GM21619 (cell line): ENCODE measurements around the gene MTCL1.

Experiments
- ATAC-seq: cut with Tn5 transposase; IDR thresholded peaks from one replicate; pipeline ENCODE4 v1.9.1; 2021; ENCODE audit not compliant: unreplicated experiment

MTCL1 gene

DNA sequence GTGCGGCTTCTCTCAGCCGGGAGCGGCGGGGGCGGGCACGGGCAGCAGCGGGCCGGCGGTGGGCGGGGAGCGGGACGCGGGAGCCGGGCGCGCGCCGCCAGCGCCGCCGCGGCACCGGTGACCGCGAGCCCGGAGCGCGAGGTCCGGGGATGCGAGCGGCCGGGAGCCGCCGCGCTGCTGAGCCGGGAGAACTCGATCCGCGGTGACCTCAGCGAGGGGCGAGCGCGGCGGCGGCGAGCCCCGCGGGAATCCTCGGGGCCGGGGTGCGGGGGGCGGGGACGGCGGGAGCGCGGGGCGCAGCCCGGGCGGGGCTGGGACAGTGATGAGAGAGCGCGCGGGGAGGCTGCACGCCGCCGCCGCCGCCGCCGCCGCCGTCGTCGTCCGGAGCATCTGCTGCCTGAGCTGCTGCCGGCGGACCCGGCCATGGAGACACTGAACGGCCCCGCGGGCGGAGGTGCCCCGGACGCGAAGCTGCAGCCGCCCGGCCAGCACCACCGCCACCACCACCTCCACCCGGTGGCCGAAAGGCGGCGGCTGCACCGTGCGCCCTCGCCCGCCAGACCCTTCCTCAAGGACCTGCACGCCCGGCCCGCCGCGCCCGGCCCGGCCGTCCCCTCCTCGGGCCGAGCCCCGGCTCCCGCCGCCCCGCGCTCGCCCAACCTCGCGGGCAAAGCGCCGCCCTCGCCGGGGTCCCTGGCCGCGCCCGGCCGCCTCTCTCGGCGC, at the start of gene MTCL1:
TSS of gene MTCL1 (plus strand) at position 319 of the 723 bp plus-strand sequence. CDS start at position 424, 105 bp downstream.
- ATAC-seq = peak; percentile 38

GRCh38 chr18:8656232-8656631, 49.1 kb upstream of the MTCL1 start:
- ATAC-seq = no peak

DNA sequence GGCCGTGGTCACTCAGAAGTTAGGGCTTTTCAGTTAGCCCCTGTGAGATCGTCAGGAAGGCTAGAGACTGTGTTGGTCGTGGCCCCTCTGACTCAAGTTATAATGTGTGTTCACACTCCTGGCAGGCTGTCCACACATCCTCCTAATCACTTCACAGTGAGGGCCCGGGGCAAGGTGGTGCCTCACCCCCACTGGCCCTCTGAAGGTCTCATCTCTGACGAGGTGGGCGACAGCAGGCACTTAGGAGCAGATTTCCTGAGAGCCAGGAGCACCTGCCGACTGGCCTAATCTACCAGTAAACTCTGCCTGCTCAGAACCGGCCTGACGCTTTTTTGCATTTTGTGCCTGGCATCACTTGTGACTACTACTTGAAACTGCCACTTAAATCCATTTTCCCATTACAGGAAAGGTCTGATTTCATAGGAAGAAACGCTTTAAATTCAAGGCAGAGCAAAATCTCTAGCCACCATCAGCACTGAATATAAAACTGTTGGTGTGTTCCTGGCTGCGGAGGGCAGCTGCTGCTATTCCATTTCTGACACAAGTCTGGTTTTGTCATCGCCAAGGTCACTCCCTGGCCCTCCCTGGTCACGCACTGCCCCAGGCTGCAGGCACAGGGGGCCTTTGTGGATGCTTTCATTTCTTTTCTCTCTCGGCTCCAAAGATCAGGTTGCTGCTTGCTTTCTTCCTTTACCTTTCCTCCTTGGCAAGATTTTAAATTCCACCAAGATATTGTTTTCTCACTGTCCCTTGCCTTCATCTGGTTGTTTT, 48.1 kb upstream of the MTCL1 start:
- ATAC-seq = no peak

- no peak for ATAC-seq
These were observed 47.4 kb upstream of the MTCL1 start for GRCh38 chr18:8657873-8658470.

- ATAC-seq = no peak
These were observed 46.4 kb upstream of the MTCL1 start for GRCh38 chr18:8658858-8659485.

DNA sequence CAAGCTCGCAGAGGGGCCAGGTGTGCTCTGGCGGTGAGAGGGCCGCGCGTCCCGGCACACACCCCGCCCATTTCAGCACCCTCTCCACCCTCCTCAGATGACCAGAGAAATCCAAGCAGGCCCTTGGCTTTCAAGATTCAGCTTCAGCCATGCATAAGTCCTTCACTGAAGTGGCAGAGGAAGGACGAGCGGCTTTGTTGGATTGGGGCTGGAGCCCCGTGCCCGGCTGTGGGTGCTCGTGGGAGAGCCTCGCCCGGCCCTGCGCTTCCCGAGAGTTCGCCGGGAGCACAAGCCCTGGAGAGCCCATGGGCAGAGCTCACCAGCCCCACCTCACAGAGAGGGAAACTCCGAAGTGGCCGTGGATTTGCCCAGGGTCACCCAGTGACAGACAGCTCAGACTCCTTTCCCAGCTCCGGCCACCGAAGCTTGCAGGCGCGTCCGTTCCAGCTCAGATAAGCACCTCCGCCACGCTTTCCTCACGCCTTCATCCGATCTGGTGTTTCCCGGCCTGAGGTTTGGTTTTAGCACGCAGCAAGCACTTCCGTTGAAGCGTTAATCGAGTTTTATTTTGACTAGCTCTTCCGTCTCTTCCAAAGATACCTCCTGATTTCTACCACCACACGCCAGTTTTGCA, 45.6 kb upstream of the MTCL1 start:
- ATAC-seq = no peak

DNA sequence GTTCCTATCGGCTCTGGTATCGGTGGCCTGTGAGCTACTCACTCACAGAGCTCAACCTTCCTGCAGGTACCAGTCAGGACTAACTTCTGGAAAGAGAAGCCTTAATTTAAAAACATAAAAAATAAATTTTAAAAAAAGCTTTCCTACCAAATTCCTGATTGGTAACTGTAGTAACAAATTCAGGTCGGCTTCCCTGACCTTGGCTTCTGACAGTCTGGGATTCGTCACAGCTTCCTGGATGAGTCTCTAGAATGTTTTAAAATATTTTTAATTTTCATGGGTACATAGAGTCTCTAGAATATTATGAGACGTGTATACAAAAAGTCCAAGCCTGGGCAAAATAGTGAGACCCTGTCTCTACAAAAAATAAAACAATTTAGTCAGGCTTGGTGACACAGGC, 45.0 kb upstream of the MTCL1 start:
- no peak for ATAC-seq

DNA sequence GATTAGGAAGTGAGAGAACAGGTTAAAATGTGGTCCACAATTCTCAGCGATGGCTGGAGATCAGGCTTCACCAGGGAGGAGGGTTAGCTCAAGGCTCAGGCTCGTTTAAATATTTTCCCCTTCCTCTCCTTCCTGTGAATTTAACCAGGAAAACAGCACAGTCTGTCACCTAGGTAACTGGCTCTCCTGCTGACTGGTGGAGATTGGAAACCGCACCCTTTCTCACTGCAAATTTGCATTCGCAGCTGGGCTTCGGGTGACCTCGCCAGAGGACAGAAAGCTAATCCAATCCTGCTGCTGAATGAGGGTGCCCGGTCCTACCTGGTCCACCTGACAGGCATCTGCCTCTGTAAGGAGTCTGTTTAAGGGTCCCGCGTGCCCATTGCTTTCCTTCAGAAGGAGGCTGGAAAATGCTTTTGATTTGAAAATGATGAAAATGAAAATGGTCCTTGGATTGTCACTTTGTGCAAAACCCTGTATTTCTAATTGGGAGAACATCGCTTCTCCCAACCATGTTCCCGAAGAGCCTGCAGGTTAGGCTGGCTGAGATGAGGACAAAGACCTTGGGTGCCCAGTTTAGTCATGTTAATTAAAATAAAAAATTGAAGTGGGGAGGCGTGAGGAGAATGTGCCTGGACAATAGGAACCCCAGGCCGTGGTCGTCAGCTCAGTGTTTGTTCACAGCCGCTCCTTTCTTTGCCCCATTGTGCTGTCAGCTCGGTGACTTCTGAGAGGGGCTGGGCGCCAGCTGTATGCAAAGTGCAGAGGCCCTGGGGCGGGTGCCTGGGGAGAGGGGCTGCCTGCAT, 43.4 kb upstream of the MTCL1 start:
- no peak for ATAC-seq

DNA sequence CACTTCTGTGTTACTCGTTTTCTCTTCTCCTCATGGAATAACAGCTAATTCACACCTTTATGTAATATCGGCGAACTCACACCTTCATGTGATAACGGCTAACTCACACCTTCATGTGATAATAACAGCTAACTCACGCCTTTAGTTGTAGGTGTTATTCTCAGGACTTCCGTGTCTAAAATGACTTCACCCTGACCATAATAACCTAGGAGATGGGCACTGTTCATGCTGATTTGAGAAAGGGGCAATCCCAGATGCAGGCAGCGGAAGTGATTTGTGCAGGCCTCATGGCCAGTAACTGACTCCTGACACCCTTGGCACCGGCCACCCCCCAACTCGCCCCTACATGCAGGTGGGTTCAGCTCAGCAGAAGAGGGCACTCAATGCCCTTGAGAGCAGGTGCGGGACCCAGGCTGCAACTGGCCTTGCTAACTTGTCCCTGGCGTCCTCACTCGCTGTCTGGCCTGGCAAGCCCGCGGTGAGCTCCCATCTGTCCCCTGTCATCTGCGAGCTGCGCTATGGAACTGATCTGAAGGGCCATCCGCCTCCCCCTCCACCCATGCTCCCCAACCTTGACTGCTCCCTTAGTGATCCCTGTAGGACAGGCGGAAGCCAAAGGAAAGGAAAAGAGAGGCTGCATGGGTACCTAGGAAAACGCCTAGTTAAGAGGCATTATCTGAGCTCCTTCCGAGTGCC, 42.6 kb upstream of the MTCL1 start:
- ATAC-seq = no peak

DNA sequence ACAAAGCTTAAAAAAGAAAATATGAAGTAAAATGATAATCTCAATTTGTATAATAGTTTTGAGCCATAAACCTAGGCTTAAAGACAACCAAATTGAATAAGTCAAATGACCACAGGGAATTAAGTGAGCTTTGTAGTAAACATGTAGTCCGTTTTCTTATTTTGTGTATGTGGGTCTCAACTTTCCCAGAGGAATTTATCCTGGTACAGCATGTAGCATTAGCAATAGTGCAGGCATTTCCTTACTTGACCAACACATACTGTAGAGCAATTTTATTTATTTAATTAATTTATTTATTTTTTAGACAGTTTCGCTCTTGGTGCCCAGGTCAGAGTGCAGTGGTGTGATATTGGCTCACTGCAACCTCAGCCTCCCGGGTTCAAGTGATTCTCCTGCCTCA, 37.5 kb upstream of the MTCL1 start:
- ATAC-seq = no peak

DNA sequence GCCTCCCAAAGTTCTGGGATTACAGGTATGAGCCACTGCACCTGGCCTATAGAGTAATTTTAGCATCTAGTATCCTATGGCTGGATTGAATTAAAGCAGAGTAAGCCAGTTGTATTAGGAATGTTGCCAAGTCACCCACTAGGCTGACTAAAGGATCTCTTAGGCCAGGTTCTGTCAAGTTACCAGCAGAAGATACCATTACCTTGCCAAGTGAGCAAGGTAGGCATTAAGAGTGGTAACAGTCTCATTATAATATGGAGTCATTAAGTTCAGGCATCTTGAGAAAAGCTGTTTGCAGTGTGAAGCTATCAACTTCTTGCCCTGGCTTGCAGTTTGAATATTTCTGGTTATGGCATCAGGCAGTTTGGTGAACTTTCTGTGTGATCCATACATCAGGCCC, 37.0 kb upstream of the MTCL1 start:
- ATAC-seq = no peak

GRCh38 chr18:8669571-8669970, 35.8 kb upstream of the MTCL1 start:
- ATAC-seq = no peak

- ATAC-seq = peak; percentile 90
These were observed 31.8 kb upstream of the MTCL1 start for GRCh38 chr18:8673256-8674209.

GRCh38 chr18:8675057-8675456, 30.3 kb upstream of the MTCL1 start:
- no peak for ATAC-seq

DNA sequence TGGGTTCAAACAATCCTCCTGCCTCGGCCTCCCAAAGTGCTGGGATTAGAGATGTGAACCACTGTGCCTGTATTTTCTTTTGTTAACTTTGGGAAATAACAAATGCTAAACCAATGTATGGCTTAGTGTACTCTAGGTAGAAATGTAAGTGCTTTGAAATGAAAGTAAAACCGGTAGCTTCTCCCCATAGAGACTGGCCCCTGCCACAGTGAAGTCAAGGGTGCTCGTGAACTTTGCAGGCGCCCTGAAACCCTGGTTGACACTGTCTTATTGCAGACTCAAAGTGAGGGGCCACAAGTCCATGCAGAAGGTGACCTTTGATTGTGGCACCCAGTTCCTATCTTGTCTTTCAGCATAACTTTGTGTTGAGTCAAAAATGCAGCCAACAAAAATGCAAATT, 24.2 kb upstream of the MTCL1 start:
- ATAC-seq = no peak

DNA sequence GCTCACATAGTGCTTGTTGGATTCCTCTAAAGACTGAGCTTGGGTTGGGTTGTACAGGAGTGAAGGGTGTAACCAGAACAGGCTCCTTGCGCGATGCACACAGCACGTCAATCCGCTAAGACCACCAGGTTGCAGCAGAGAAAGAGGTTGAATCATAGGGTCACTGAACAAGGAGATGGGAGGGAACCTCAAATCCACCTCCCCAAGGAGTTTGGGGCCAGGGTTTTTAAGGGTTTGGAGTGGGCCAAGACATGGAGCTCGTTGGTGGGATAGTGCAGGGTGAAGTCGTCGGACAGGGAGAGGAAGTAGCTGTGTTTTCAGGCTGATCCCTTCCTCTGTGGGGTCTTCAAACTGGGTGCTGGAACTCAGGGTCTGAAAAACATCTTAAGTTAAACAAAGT, 20.8 kb upstream of the MTCL1 start:
- ATAC-seq = no peak

DNA sequence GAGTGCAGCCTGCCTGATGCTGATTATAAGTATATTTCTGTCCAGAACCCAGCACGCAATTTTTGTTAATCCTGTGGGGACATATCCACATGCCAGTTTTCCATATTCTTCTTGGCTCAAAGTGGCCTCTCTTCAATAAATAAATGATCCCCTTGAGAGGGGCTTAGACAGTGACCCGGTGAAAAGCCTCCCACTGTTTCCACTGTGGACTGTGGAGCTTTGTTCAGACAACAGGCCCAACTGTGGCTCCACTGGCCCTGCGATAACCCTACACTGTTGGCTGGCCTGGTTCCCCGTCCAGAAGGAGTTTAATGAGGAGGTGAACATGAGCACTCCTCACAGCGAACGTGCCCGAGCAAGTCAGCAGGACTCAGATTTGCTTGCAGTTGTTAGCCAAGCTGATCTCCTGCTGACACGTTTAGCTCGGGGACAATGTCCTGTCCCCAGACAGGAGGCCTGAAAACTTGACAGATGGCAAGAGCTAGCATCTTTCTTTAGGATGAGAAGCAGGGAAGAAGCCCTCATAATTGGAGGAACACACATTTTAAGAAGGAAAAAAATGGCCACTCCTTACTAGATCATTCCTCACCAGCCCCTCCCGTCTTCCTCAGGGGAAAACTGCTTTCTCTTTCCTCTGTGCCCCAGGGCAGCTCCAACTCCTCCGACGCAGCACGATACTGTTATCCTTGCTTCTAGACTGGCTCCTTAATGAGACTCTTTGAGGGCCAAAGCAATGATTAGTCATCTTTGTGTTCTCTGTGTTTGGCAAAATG, 20.0 kb upstream of the MTCL1 start:
- ATAC-seq = no peak

DNA sequence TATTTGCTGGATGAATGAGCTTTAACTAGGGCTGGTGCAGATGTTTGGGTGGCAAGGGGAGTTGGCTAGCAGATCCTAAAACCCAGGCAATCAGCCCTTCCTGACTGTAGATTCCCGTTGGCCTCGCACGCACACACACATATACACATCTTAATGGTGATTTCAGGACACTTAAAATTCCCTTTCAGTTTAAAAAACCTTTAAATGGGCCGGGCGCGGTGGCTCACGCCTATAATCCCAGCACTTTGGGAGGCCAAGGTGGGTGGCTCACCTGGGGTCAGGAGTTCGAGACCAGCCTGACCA, 19.5 kb upstream of the MTCL1 start:
- ATAC-seq = no peak
